K562 (cell line): ENCODE measurements around the gene EFCAB12. TPM values are rescaled to one million over a fixed set of nuclear protein-coding genes. Genes with fewer than 3 reads are reported as not detected.

Experiments used
- EWSR1 ChIP-seq: fragments of 450-650 bp; IDR thresholded peaks from 2 replicates; pipeline ENCODE4 v1.6.1; 2018; ENCODE audit warnings: borderline replicate concordance, mild to moderate bottlenecking, low read depth, moderate library complexity; ENCODE audit not compliant: partially characterized antibody
- GATA2 ChIP-seq: sonication (generic); formaldehyde crosslinking; IDR thresholded peaks from 2 replicates; pipeline ENCODE4 v1.4.0; 2020; ENCODE audit warnings: mild to moderate bottlenecking, missing genetic modification reagents
- HMG20B ChIP-seq: fragments of 250-450 bp; sonication (Bioruptor Pico); IDR thresholded peaks from 2 replicates; pipeline ENCODE4 v1.5.0; 2021; ENCODE audit warnings: mild to moderate bottlenecking
- KAT2B ChIP-seq: IDR thresholded peaks from one replicate; pipeline ENCODE4 v1.6.1; 2012; ENCODE audit warnings: low read depth, mild to moderate bottlenecking, control low read depth, inconsistent platforms, low read length, moderate library complexity
- KLF13 ChIP-seq: fragments of 450-650 bp; IDR thresholded peaks from 2 replicates; pipeline ENCODE4 v1.6.1; 2016; ENCODE audit warnings: missing genetic modification characterization, low read depth, mild to moderate bottlenecking, missing compliant biosample characterization, moderate library complexity, borderline replicate concordance
- L3MBTL2 ChIP-seq: fragments of 450-650 bp; IDR thresholded peaks from 2 replicates; pipeline ENCODE4 v1.6.1; 2016; ENCODE audit warnings: mild to moderate bottlenecking, moderate library complexity
- MCM5 ChIP-seq: fragments of 450-650 bp; IDR thresholded peaks from 2 replicates; pipeline ENCODE4 v1.6.1; 2016; ENCODE audit warnings: low read depth
- MTA1 ChIP-seq: fragments of 450-650 bp; IDR thresholded peaks from 2 replicates; pipeline ENCODE4 v1.6.1; 2017; ENCODE audit warnings: borderline replicate concordance
- NR2F6 ChIP-seq: fragments of 450-650 bp; formaldehyde crosslinking; IDR thresholded peaks from 2 replicates; pipeline ENCODE4 v1.4.0; 2020; ENCODE audit warnings: mild to moderate bottlenecking
- NR4A1 ChIP-seq, 2 experiments: fragments of 250-450 bp in 1 of 2; fragments of 450-650 bp in 1 of 2; sonication (Bioruptor Pico) in 1 of 2; IDR thresholded peaks; 2 replicates each; pipeline versions ENCODE4 v1.4.0 to v1.6.1; 2016 to 2020; ENCODE audit warnings: mild to moderate bottlenecking in 2 of 2, missing compliant biosample characterization in 1 of 2, missing genetic modification characterization in 1 of 2, moderate library complexity in 1 of 2
- OTX1 ChIP-seq: fragments of 450-650 bp; formaldehyde crosslinking; IDR thresholded peaks from 2 replicates; pipeline ENCODE4 v1.4.0; 2022; ENCODE audit warnings: mild to moderate bottlenecking
- PHB2 ChIP-seq: fragments of 450-650 bp; IDR thresholded peaks from 2 replicates; pipeline ENCODE4 v1.6.1; 2017; ENCODE audit warnings: low read depth
- SMC3 ChIP-seq: conservative IDR thresholded peaks from 2 replicates; pipeline ENCODE4 v1.6.1; 2011; ENCODE audit warnings: low read depth, low read length, improper control_type of control experiment; ENCODE audit not compliant: insufficient read depth
- SRSF9 ChIP-seq: fragments of 200-400 bp; formaldehyde crosslinking; IDR thresholded peaks from 2 replicates; pipeline ENCODE4 v1.6.1; 2017; ENCODE audit warnings: low read depth, low read length, borderline replicate concordance
- STAT5B ChIP-seq: fragments of 250-450 bp; sonication (Bioruptor Pico); IDR thresholded peaks from 2 replicates; pipeline ENCODE4 v1.8.0; 2021; ENCODE audit warnings: mild to moderate bottlenecking, inconsistent platforms
- TAF9B ChIP-seq: fragments of 450-650 bp; IDR thresholded peaks from 2 replicates; pipeline ENCODE4 v1.6.1; 2018; ENCODE audit warnings: mild to moderate bottlenecking; ENCODE audit not compliant: partially characterized antibody
- TRIM28 ChIP-seq: fragments of 450-650 bp; IDR thresholded peaks from 2 replicates; pipeline ENCODE4 v1.6.1; 2017
- ZFPM2 ChIP-seq: fragments of 250-450 bp; sonication (Bioruptor Pico); IDR thresholded peaks from 2 replicates; pipeline ENCODE4 v1.5.1; 2022; ENCODE audit warnings: mild to moderate bottlenecking
- ZNF77 ChIP-seq: fragments of 250-450 bp; sonication (Bioruptor Pico); IDR thresholded peaks from 2 replicates; pipeline ENCODE4 v1.5.0; 2020
- polyA plus RNA-seq, 8 experiments: library from polyadenylated mRNA; depleted of rRNA in 4 of 8; stranded (reverse) in 5 of 8; unstranded in 3 of 8; fragments of >200 nt; fragmentation: Nextera tagmentation in 2 of 8; fragmentation: Illumina TruSeq in 1 of 8; extraction: Ambion mirVana in 2 of 8; extraction: Trizol in 1 of 8; gene quantifications; 2 replicates each; pipeline versions ENCODE4 v1.2.1 to v1.2.3, GENCODE V29; 2011 to 2014; ENCODE audit warnings: inconsistent platforms in 1 of 8, missing spikeins in 1 of 8
- total RNA-seq, 7 experiments: library from RNA; depleted of rRNA in 6 of 7; stranded (reverse); fragments of >200 nt in 6 of 7; fragmentation: Illumina TruSeq in 2 of 7; extraction: Trizol in 2 of 7; gene quantifications; 2 replicates each; pipeline versions ENCODE4 v1.2.1 to v1.2.3, GENCODE V29; 2011 to 2021; ENCODE audit warnings: low replicate concordance in 1 of 7
- TF ChIP-seq, protein P1 (sequence below): fragments of 250-450 bp; sonication (Bioruptor Pico); IDR thresholded peaks from 2 replicates; pipeline ENCODE4 v1.5.0; 2021; ENCODE audit warnings: mild to moderate bottlenecking, borderline replicate concordance
- TF ChIP-seq, protein P2 (sequence below): fragments of 450-650 bp; IDR thresholded peaks from 2 replicates; pipeline ENCODE4 v1.6.1; 2017; ENCODE audit warnings: antibody characterized with exemption
- TF ChIP-seq, protein P3 (sequence below): sonication (generic); formaldehyde crosslinking; IDR thresholded peaks from 2 replicates; pipeline ENCODE4 v1.9.0; 2022; ENCODE audit warnings: mild to moderate bottlenecking, missing genetic modification reagents
- TF ChIP-seq, protein P4 (sequence below): fragments of 250-450 bp; sonication (Bioruptor Pico); IDR thresholded peaks from 2 replicates; pipeline ENCODE4 v1.4.0; 2020; ENCODE audit warnings: mild to moderate bottlenecking, moderate library complexity, borderline replicate concordance

Gene EFCAB12
- total and polyA plus RNA-seq, 9 of the 15 experiments (the other 6 are each of a cell fraction or from before 2014, with no cell fraction given) = 0.08 to 0.95 (median 0.56) TPM; not detected in 1

DNA sequence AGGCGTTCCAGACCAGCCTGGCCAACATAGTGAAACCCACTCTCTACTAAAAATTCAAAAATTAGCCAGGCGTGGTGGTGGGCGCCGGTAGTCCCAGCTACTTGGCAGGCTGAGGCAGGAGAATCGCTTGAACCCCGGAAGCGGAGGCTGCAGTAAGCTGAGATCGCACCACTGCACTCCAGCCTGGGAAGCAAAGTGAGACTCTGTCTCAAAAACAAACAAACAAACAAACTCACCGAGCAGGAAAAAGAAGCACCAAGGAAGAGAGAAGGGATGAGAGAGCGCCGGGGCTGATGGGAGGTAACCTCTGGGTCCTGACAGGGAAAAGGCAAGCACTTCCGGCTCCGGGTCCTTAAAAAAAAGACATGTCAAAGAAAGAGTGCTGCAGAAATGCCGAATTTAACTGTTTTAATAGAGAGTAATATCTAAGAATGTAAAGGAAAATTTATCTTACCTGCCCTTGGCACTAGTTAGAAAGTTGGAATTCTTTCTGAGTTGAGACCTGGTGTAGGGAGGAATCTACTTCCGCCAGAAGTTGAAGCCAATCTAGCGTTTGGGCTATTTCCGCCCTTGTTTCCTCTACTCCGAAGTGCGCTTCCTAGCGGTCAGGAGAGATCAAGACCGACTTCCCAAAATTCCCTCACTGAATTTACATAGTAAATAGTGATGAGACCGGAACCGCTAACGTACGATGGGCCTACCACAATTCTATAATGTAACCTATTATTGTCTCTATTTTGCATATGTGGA, 29.1 kb downstream of the EFCAB12 start (continued):
- TF ChIP-seq, protein P1, sequence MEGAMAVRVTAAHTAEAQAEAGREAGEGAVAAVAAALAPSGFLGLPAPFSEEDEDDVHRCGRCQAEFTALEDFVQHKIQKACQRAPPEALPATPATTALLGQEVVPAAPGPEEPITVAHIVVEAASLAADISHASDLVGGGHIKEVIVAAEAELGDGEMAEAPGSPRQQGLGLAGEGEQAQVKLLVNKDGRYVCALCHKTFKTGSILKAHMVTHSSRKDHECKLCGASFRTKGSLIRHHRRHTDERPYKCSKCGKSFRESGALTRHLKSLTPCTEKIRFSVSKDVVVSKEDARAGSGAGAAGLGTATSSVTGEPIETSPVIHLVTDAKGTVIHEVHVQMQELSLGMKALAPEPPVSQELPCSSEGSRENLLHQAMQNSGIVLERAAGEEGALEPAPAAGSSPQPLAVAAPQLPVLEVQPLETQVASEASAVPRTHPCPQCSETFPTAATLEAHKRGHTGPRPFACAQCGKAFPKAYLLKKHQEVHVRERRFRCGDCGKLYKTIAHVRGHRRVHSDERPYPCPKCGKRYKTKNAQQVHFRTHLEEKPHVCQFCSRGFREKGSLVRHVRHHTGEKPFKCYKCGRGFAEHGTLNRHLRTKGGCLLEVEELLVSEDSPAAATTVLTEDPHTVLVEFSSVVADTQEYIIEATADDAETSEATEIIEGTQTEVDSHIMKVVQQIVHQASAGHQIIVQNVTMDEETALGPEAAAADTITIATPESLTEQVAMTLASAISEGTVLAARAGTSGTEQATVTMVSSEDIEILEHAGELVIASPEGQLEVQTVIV (CRISPR knock-in tag) = no peak
- TF ChIP-seq, protein P2, sequence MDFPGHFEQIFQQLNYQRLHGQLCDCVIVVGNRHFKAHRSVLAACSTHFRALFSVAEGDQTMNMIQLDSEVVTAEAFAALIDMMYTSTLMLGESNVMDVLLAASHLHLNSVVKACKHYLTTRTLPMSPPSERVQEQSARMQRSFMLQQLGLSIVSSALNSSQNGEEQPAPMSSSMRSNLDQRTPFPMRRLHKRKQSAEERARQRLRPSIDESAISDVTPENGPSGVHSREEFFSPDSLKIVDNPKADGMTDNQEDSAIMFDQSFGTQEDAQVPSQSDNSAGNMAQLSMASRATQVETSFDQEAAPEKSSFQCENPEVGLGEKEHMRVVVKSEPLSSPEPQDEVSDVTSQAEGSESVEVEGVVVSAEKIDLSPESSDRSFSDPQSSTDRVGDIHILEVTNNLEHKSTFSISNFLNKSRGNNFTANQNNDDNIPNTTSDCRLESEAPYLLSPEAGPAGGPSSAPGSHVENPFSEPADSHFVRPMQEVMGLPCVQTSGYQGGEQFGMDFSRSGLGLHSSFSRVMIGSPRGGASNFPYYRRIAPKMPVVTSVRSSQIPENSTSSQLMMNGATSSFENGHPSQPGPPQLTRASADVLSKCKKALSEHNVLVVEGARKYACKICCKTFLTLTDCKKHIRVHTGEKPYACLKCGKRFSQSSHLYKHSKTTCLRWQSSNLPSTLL = no peak
- TF ChIP-seq KAT2B = no peak
- no peak for TF ChIP-seq L3MBTL2
- TF ChIP-seq SMC3 = no peak
- TF ChIP-seq ZNF77 (CRISPR knock-in tag) = no peak
- TF ChIP-seq PHB2 = no peak
- no peak for TF ChIP-seq STAT5B (CRISPR knock-in tag)
- TF ChIP-seq TRIM28 = no peak
- TF ChIP-seq, protein P3, sequence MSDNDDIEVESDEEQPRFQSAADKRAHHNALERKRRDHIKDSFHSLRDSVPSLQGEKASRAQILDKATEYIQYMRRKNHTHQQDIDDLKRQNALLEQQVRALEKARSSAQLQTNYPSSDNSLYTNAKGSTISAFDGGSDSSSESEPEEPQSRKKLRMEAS (CRISPR knock-in tag) = no peak; the same call in 1 of the 2 replicates
- no peak for TF ChIP-seq EWSR1
- TF ChIP-seq KLF13 = no peak
- TF ChIP-seq SRSF9 = no peak
- no peak for TF ChIP-seq ZFPM2
- TF ChIP-seq MCM5 = no peak
- TF ChIP-seq, protein P4, sequence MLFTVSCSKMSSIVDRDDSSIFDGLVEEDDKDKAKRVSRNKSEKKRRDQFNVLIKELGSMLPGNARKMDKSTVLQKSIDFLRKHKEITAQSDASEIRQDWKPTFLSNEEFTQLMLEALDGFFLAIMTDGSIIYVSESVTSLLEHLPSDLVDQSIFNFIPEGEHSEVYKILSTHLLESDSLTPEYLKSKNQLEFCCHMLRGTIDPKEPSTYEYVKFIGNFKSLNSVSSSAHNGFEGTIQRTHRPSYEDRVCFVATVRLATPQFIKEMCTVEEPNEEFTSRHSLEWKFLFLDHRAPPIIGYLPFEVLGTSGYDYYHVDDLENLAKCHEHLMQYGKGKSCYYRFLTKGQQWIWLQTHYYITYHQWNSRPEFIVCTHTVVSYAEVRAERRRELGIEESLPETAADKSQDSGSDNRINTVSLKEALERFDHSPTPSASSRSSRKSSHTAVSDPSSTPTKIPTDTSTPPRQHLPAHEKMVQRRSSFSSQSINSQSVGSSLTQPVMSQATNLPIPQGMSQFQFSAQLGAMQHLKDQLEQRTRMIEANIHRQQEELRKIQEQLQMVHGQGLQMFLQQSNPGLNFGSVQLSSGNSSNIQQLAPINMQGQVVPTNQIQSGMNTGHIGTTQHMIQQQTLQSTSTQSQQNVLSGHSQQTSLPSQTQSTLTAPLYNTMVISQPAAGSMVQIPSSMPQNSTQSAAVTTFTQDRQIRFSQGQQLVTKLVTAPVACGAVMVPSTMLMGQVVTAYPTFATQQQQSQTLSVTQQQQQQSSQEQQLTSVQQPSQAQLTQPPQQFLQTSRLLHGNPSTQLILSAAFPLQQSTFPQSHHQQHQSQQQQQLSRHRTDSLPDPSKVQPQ = no peak
- no peak for TF ChIP-seq NR2F6 (CRISPR knock-in tag)
- peak; percentile 38 for TF ChIP-seq TAF9B
- TF ChIP-seq HMG20B = no peak
- no peak for TF ChIP-seq NR4A1 (CRISPR knock-in tag; IDR thresholded peaks at IDR 0.05)
- TF ChIP-seq NR4A1 (tag; IDR thresholded peaks at IDR 0.05) = no peak
- no peak for TF ChIP-seq MTA1
- no peak for TF ChIP-seq OTX1
- no peak for TF ChIP-seq GATA2 (CRISPR knock-in tag)
